HG03060 (cell line): ENCODE results near the gene CAST.
"Not testable (repeated sequence)": the region's sequence is repeated elsewhere in the genome, so short reads cannot be mapped to it uniquely, and the experiment has no call there.

Source experiments
- ATAC-seq: cut with Tn5 transposase; IDR thresholded peaks from one replicate; pipeline ENCODE4 v1.9.1; 2021; ENCODE audit warnings: low read depth, moderate number of reproducible peaks; ENCODE audit not compliant: unreplicated experiment

CAST gene, protein sequence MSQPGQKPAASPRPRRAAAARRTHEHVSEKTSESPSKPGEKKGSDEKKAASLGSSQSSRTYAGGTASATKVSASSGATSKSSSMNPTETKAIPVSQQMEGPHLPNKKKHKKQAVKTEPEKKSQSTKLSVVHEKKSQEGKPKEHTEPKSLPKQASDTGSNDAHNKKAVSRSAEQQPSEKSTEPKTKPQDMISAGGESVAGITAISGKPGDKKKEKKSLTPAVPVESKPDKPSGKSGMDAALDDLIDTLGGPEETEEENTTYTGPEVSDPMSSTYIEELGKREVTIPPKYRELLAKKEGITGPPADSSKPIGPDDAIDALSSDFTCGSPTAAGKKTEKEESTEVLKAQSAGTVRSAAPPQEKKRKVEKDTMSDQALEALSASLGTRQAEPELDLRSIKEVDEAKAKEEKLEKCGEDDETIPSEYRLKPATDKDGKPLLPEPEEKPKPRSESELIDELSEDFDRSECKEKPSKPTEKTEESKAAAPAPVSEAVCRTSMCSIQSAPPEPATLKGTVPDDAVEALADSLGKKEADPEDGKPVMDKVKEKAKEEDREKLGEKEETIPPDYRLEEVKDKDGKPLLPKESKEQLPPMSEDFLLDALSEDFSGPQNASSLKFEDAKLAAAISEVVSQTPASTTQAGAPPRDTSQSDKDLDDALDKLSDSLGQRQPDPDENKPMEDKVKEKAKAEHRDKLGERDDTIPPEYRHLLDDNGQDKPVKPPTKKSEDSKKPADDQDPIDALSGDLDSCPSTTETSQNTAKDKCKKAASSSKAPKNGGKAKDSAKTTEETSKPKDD

DNA sequence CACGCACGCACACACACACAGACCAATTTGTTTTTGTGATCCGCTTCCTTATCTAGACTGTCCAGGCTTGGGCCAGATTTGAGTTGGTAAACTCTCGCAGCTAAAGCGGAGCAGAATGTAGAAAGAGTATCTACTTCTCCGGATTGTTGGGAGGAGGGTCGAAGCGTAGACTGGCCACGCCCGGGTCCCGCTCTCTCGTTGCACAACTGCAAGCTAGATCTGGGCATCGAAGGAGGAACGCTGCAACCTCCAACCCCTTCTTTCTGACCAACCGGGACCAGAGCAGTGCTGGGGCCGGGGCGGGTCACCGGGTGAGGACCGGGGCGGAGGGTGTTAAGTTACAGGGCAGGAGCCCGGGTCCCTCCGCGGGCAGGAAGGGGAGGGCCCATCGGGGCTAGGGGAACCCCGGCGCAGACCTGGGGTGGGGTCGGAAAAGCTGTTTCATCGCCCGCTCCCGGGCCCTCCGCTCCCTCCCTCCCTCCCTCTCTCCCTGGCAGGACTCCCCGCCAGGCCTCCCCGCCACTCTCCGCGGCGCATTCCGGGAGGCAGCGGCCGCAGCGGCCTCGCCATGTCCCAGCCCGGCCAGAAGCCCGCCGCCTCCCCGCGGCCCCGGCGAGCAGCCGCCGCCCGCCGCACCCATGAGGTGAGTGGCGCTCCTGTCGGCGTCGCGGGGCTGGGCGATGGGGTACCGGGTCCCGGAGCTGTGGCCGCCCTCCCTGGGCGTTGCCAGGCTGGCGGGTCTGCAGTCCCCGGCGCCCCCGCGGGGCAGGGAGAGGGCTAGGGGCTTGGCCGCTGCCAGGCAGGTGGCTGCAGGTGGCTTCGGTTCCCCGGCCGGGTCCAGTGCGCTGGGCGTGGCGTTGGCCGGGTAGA is at the start of gene CAST:
CAST (plus strand) TSS at position 522 of the 870 bp plus-strand sequence; CDS start at position 569, 47 bp downstream.
- peak; percentile 31 for ATAC-seq

DNA sequence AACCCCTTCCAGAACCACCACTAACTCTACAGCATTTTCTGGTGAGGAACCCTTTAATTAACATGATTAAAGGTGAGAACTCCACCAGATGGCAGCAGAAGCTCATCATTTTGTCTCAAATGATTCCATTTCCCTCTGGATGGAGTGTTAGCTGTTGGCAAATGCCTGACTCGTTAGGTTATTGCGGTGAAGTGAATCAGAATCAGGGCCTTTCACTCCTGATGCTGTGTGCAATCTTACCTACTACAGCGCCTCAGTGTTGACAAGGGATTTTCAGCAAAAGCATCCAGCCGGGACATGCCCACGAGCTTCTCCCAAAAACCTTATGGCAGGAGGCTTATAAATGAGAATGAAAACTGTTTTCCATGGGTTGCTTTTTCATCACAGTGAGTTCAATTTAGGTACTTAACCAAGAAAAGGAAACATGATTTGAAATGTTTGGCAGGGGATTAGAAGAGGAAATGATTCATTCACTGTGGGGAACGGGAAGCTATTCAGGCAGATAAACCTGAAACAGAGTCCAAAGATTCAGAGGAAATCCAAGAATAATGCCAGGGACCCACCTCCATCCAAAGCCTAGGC is 48.0 kb upstream of the CAST start:
- no peak for ATAC-seq

DNA sequence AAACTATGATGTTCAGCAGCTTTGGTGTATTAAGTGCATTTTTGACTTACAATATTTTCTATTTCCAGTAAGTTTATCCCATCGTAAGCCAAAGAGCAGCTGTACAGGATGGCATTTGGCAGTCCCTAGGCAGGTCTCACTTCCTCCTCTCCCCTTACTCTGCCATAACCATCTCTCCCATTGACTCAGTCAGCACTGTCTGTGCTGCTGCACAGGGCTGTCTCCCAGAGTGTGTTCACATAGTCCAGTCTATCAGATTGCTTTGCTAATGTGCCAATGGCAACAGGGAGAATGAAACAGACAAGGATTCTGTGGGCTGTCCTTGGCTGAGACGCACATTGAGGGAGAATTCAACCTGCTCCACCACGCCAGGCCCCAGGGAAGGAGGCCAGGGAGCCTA is 47.0 kb upstream of the CAST start:
- no peak for ATAC-seq

DNA sequence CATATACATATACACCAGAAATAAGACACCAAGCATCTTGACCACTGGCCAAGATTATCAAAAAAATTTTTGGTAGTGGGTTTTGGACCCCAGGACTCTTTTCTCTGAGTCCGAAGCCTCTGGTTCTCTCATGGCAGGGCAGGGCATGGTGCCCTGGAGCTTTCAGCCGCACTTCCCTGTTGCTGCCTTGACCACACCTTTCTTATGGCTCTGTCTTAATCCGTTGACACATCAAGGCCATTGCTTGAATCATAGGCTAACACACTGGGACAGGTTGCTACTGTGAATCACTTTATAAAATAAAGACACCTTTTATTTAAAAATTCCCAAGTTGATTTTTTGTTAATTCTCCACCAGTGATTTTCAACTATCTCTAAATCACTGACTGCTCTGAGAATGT is 45.4 kb upstream of the CAST start:
- no peak for ATAC-seq

DNA sequence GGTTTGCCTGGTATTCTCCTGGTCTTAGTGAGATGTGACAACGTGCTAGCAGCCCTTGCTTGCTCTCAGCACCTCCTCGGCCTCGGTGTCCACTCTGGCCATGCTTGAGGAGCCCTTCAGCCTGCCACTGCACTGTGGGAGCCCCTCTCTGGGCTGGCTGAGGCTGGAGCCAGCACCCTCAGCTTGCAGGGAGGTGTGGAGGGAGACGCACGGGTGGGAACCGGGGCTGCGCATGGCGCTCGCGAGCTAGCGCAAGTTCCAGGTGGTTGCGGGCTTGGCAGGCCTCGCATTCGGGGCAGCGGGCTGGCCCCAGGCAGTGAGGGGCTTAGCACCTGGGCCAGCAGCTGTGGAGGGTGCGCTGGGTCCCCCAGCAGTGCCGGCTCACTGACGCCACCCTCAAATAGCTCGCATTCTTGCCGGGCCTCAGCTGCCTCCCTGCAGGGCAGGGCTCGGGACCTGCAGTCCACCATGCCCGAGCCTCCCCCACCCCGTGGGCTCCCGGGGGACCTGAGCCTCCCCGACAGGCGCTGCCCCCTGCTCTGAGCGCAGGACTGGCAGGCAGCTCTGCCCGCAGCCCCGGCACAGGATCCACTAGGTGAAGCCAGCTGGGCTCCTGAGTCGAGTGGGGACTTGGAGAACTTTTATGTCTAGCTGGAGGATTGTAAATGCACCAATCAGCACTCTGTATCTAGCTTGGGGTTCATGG is 43.7 kb upstream of the CAST start:
- ATAC-seq, result not testable (repeated sequence)

DNA sequence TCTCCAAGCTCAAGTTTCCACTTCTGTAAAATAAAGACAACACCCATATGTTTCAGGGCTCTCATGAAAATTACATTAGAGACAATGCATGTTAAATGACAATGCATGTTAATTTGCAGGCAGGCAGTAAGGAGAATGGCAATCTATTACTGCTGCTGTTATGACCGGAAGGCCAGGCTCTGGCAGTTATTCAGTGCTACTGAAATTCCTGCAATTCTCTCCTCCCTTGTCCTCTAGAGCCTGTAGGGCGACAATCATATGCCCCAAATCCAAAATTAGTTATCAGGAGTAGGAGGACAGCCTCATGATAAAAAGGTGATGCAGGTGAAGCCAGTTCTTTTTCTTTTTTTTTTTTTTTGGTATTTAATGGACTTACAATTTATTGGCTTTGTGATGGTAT is 42.2 kb upstream of the CAST start:
- ATAC-seq, result no peak

DNA sequence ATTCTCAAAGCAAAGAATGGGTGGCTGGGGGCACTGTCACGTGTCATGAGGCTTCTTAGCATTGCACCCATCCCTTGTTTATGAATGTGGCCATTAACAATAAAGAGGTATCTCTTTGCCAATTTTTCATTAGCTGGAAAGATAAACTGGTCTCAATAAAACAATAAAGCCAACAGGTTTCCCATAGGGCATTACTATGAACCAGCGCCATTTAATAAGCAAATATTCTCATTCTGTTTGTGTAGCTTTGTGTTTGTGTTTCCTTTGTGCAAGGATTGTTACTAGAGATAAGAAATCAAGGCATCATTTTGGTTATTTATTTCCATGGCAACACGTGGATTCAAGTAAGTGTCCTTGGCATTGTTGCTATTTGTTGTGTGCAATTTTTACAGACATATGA is 37.6 kb upstream of the CAST start:
- ATAC-seq, result no peak

DNA sequence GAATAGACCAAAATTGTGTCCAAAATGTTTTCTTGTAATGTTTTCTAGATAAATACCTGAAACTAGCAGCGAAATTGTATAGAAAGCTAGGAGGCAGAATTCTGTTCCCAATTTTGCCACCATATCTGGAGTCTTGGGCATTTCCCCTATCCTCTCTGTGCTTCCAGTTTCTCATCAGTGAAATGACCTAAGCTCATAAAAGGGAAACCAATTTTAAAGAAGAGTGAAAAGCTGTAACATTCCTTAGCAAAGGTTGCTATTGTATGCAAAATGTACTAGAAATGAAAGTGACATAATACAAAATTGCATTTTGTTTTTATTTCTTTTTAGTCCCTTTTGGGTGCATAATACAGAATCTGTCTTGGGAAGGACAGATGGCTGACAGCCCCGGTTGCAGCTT is 36.8 kb upstream of the CAST start:
- no peak for ATAC-seq

DNA sequence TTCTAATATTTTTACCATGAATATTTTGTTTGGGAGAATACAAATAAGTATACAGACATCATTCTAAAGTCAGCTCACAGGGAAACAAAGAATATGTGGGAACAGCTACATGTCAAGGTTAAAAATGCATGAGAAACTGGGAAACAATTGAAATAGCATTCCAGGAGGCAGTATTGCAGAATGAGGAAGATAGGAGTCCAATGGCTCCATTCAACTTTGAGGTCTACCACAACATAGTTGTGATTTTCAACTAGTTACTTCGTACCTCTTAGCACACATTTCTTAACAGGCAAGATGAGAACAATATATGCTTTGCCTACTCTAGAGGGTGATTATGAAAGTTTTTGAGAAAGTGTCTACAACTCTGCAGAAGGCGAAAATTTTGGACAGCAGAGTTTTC is 35.2 kb upstream of the CAST start:
- ATAC-seq, result no peak

DNA sequence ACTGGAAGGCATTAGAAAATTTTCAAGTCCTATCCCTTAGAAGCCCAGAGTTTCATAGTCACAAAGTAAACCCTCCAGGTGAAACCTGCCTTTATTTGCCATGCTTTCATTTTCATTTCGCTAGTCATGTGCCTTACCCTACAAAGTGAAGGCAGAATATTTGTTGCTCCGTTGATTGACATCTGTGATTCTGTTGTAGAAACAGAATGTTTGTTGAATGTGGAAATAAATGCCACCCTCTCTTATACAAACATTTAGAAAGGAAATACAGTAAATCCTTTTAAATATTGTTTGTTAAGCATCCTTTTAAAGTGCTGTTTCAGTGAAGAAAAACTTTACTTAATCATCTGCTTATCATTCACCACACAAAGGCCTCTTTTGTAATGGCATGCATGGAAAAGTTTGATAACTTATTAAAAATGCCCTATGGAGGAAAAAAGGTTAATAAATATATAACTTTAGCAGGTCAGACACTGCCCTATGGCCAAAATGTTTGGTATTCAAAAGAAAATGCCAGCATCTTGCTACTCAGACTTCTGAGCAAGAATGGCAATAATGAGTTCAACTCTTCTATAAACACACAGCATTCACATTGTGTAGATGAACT is 34.3 kb upstream of the CAST start:
- ATAC-seq, result no peak

DNA sequence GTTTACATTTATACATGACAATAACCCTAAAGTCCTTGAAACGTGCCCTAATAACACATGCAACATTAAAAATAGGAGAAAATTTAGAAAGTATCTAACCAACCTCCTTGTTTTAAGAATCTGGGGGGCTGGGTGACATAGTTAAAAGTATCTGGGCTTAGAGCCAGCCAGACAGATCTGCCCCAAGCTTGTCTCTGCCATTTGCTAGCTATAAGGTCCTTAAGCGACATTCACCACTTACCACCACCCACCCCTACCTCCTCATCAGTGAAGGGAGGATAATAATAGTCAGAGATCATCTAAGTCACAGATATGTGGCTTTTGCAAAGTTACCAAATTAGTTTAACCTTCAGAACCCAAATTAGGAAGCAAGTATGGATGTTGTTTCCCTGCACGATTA is 33.8 kb upstream of the CAST start:
- no peak for ATAC-seq

DNA sequence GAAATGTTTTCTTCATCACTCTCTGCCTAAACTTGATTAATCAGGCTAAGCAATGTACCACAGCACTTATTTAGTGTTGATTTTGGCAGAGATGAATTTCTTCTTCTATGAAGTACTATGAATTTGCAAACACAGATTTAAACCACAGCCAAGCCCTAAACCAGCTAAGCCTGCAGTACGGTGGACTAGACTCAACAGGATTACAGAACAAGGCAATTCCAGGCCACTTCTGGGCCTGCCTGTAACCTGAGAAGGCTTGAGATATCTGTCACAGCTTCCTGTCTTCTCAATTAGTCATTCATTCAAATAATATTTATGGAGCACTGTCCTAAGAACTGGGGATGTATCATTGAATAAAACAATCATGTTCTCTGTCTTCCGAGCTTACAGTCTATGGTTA is 32.4 kb upstream of the CAST start:
- no peak for ATAC-seq

DNA sequence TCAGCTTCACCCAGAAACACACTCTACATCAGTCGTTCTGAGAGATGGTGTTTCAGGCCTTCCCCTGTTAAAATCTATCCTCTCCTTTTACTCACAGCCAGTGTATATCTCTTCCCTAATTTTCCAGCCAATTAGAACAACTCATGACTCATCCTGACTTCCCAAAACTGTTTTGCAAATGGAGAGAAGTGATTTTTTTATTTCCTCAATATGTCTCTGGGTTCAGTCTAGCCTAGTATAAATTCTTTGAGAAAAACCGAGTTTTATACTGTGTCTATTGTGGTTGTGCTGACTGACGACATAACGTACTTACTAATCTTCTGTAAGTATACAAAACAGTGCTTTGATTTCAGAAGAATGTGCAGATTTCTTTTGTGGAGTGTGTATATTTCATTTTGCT is 28.4 kb upstream of the CAST start:
- ATAC-seq, result no peak

DNA sequence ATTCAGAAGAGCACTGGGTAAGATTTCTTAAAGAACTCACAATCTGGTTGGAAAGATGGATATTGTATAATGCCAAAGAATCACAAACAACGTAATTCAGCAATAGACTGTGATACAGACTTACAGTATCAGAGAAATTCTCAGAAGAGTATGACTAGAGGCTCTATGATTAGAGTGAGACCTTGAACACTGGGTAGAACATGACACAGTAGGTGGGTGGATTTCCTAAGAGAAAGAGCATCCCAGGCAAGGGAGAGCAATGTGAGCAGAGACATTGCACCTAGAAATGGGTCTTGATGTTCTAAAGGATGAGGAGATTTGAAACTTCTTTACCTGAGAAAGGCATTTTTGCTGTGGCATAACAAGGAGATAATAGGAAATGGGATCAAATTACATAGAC is 27.3 kb upstream of the CAST start:
- ATAC-seq, result no peak

DNA sequence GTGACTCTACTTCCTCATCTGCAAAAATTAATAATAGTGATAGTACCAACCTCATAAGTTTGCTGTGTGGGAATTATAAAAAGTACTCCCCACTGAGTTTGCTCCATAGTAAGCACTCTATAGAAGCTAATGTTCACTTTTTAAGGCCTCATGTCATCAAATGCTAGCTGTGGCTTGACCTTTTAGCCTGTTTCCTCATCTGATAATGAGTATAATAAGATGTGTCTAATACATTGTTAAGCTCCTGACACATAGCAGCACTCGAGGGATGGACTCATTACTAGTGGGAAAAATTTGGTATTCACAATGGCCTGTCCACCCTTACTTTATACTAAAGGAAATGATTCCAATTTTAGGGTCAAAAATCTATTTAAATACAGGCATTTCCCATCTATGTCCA is 26.1 kb upstream of the CAST start:
- ATAC-seq, result no peak

DNA sequence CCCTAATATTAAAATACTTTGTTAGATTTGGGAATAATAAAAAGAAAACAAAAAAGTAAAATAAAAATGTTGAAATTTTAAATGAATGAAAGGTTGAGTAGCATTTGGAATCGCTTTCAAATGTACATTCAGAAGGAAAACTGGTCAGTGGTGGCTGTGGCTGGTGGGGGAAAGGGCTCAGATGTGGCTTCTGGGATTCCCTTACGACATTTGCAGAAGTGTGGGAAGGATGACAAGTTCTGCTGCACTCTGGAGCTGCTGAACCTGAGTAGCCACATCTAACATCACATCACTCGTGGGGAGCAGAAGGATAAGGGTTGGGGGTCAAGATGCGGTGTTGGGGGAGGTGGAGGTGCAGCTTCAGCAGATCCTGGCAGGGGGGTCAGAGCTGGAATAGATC is 25.6 kb upstream of the CAST start:
- ATAC-seq, result no peak

DNA sequence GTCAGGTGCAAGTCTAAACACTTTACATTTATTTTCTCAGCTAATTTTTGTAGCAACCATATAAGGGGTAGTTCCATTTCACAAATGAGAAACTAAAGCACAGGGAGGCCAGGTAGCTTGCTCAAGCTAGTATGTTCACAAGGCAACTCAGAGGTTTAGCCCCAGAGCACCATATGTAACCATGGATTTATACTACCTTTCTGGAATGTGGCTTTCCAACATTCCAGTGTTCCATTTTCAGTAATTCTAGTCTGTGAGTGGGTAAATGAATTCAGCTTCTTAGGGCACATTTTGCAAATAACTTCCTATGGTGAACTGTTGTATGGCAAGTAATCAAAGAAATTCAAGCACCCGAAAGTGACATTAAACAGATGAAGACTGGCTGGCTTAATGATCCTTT is 25.0 kb upstream of the CAST start:
- ATAC-seq, result no peak

DNA sequence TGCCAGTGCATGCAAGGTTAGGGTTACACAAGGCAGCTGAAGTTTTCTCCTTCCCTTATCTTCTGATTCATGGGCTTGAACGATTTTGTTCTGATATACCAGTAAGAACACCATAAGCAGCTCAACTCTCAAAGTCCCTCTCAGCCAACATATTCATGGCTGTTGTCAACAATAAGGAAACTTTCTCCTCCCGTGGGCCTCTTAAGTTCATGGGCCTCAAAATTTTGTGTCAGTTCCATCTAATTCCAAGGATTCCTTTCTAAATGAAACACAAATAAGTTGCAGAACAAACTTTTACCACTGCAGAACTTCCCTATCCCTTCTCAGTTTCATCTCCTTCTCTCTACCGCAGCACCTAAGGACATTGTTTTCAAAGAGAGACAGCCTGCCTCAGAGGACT is 23.6 kb upstream of the CAST start:
- ATAC-seq, result no peak

DNA sequence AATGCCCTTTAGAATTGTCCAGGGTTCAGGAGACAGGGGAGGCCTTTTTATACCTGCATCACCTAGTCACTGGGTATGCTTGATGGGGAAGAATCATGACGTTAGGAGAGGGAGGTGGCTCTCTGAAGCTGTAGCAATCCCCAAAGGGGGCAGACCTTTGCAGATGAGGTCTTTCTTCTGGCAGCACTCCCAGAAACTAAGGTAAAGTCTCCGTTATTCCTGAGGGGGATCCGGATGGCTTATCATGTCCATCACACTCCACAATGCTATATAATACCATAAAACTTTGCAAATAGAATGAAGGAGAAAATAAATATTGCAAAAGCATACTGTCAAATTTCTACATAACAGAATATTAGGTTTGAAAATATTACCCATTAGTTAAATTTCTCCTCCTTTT is 21.5 kb upstream of the CAST start:
- no peak for ATAC-seq
